Measurements from ENCODE around the gene SPINK4.
A peak's percentile ranks its signal among the peaks of the same experiment; 100 is the strongest.

The SPINK4 gene

DNA sequence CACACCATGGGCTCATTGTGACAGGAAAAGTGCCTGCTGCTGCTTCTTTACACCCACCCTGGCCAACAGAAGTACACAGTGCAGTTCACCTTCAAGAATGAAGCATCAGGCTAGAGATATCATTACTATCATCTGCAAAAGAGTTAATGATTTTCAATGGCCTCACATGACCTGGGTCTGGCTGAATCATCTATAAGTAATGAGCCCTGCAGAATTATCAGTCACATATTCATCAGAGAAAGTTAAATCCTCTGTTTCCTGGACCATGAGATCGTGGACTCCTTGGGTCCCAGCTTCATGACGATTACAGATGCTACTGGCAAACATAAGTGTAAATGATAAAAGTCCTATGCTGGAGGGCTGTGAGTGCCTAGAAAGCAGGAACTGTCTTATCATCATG, 16.3 kb downstream of the SPINK4 start:
- DNase-seq (ENCODE audit: low read depth in 1 of 2, low spot score in 1 of 2) = no peak

- no peak for DNase-seq (ENCODE audit: low read depth in 1 of 2, low spot score in 1 of 2)
Observed at GRCh38 chr9:33257276-33257675, 17.3 kb downstream of the SPINK4 start.

DNA sequence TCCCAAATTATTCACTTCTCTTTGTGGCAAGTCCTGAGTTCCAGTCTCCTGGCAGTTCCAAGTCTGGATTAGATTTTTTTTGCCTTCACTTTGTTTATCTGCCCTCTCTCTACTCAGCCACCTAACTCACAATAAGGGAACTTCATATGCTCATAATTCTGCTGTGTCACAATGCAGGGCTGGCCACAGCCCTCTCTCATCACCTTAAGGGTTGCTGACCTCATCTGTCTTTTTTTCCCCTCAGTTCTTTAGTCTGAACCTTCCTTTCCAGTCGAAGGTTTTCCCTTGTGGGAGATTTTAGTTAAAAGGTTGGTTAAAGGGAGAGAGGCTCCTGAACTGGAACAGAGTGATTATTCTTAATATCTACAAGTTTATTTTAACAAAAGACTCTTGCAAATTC, 20.4 kb downstream of the SPINK4 start:
- DNase-seq (ENCODE audit: low read depth in 1 of 2, low spot score in 1 of 2) = no peak

GRCh38 chr9:33263131-33264002, 23.4 kb downstream of the SPINK4 start:
- no peak for DNase-seq (ENCODE audit: low read depth in 1 of 2, low spot score in 1 of 2)

GRCh38 chr9:33264003-33264472, 24.1 kb downstream of the SPINK4 start:
- peak in 1 of 2 donors; percentile 17 for DNase-seq (ENCODE audit: low read depth in 1 of 2, low spot score in 1 of 2)

GRCh38 chr9:33264473-33265177, 24.7 kb downstream of the SPINK4 start, which contains the start of the genes BAG1 and CHMP5:
Gene BAG1, minus strand, starts transcription at chr9:33264708.
Gene CHMP5, plus strand, starts transcription at chr9:33265049. Its CDS starts 30 bp downstream, at chr9:33265079.
- peak; percentile 99 for DNase-seq (ENCODE audit: low read depth in 1 of 2, low spot score in 1 of 2)

DNA sequence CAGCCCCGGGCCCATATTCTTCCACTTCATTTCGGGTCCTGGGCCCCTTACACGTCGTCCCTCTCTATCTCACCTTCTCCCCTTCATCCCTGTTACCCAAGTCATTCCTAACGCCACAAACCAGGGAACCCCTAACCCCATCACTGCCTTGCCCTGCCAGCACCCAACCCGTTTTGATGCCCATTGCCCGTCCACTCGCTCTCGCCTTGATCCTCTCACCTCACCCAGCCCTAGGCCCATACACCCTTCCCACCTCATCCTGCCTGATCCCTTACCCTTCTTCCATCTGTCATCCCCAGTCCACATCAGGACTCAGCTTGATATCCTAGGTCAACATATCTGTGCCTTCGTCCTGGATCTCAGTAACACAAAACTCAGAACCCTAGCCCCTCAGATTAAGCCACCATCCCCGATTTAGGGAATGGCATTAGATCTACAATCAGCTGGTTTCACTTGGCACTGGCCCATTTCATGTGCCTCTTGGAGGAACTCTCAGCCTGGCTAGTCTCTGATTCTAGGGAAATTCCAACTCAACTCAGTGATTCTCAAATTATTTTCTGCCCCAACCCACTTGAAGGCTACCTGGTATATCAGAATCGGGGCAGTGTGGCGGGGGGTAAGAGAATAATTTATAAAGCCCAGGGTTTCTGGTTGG, 25.4 kb downstream of the SPINK4 start:
- no peak for DNase-seq (ENCODE audit: low read depth in 1 of 2, low spot score in 1 of 2)

DNA sequence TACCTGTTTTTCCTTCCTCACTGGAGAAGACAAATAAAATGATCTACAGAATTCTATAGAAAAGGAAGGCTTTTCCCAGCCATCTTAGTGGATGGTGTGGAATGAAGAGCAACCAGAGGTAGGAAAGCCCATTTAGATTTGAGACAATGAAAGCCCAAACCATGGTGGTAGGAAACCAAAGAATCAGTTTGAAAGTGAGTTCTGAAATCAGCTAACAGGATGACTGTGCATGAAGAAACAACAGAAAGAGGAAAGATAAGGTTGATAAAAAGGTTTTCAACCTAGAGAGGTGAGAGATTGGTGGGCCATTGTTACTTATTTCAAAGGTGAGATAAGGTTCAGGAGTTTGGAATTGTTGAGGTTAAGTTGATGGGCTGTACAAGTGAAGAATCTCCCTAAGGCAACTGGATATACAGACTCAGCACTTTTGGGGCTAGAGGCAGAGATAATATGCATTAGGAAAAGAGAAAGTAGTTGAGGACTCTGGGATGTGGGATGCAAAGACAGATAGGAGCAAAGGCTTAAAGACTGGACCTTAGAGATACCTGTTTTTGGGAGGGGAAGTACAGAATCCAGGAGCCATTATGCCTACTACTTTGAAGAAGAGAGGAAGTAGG, 27.3 kb downstream of the SPINK4 start:
- no peak for DNase-seq (ENCODE audit: low read depth in 1 of 2, low spot score in 1 of 2)

- DNase-seq (ENCODE audit: low read depth in 1 of 2, low spot score in 1 of 2) = no peak
Observed at GRCh38 chr9:33270146-33270545, 30.2 kb downstream of the SPINK4 start.

- no peak for DNase-seq (ENCODE audit: low read depth in 1 of 2, low spot score in 1 of 2)
Observed at GRCh38 chr9:33272061-33272460, 32.1 kb downstream of the SPINK4 start.

GRCh38 chr9:33273266-33273971, 33.5 kb downstream of the SPINK4 start:
- DNase-seq (ENCODE audit: low read depth in 1 of 2, low spot score in 1 of 2) = no peak

DNA sequence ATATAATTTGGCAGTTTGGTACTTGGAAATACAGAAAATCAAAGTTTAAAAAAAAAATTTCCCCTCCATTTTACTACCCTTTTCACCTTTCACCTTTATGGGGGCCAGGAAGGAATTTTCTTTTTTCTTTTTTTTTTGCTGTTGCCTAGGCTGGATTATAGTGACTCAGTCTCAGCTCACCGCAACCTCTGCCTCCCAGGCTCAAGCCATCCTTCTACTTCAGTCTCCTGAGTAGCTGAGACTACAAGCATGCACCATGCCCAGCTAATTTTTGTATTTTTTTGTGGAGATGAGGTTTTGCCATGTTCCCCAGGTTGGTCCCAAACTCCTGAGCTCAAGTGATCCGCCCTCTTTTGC, 34.0 kb downstream of the SPINK4 start:
- no peak for DNase-seq (ENCODE audit: low read depth in 1 of 2, low spot score in 1 of 2)

GRCh38 chr9:33277484-33277883, 37.5 kb downstream of the SPINK4 start:
- no peak for DNase-seq (ENCODE audit: low read depth in 1 of 2, low spot score in 1 of 2)

GRCh38 chr9:33285502-33285901, 45.5 kb downstream of the SPINK4 start:
- DNase-seq (ENCODE audit: low read depth in 1 of 2, low spot score in 1 of 2) = no peak

GRCh38 chr9:33287087-33287490, 47.1 kb downstream of the SPINK4 start:
- DNase-seq (ENCODE audit: low read depth in 1 of 2, low spot score in 1 of 2) = peak in 1 of 2 donors; percentile 45

DNA sequence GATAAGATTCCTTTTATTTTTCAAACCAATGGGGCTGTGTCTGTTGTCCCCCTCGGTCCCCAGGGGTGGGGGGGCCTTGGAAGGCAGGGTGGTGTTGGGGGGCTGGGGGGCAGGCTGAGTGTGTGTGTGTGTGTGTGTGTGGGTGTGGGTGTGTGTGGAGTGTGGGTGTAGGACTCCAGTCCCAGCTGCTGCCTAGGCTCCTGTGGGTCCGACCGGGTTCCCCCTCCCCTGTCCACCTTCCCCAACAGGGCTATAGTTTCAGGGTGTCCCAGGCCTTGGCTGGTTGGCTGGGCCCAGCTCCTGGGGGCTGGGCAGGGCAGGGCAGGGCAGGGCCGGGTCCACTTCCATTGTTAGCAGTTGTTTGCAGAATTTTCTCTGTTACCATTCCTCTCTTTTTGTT, 48.3 kb downstream of the SPINK4 start:
- no peak for DNase-seq (ENCODE audit: low read depth in 1 of 2, low spot score in 1 of 2)

DNA sequence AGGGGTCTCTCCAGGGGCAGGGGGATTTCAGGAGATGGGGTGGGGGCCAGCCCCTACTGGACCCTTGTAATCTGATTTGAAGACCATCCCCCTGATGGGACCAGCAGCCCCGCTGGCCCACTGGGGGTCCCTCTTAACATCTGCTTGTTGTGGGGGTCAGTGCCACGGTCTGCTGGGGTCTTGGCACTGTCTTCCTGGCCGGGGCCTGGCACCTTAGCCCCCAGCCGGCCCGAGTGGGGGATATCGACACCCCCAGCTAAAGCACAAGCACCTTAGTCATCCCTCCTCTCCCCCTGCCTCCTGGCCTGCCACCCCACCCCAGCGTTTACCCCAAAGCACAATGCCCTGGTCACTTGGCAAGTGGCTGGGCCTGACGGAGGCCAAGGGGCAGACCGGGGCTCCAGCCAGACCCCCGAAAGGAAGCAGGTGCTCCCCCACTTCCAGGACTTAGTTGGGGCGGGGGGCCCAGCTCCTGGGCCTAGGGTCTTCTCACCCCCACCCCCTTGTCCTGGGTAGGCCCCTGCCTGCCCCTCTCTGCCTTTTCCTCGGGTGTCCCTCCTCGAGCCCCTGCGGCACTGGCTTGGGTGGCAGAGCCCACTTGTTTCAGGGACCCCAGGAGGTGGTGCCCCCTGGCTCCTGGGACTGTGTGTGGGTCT, 49.0 kb downstream of the SPINK4 start:
- no peak for DNase-seq (ENCODE audit: low read depth in 1 of 2, low spot score in 1 of 2)

GRCh38 chr9:33289496-33289895, 49.5 kb downstream of the SPINK4 start:
- no peak for DNase-seq (ENCODE audit: low read depth in 1 of 2, low spot score in 1 of 2)

GRCh38 chr9:33289936-33290246, 49.9 kb downstream of the SPINK4 start:
- no peak for DNase-seq (ENCODE audit: low read depth in 1 of 2, low spot score in 1 of 2)
